H1 (cell line): ENCODE measurements around the gene SLC25A30. TPM values are rescaled to one million over a fixed set of nuclear protein-coding genes. Genes with fewer than 3 reads are reported as not detected.

Experiments
- CTCF ChIA-PET: fragments of 300-600 bp; sonication (Branson Sonifier 250); formaldehyde crosslinking; loops from one replicate; lab custom pipeline; 2021; ENCODE audit not compliant: partially characterized antibody; lab: Charles Lee
- POLR2A ChIA-PET: fragments of 300-600 bp; sonication (Branson Sonifier 250); formaldehyde crosslinking; loops from one replicate; lab custom pipeline; 2021; ENCODE audit warnings: inconsistent platforms; ENCODE audit not compliant: partially characterized antibody; lab: Charles Lee
- DNase-seq, 2 experiments: peaks; one replicate each; pipeline versions ENCODE4 v3.0.0 to v3.0.0-alpha.2; 2010 to 2022; ENCODE audit warnings: low spot score in 2 of 2, low read depth in 1 of 2, mixed read lengths in 1 of 2
- FAIRE-seq: peaks from 2 replicates; lab custom pipeline; 2011; peaks lifted over from hg19 to GRCh38; lab: Jason Lieb, UNC
- H2AFZ ChIP-seq: 2 replicates; pipeline ENCODE4 v1.8.1; 2012; ENCODE audit warnings: low read length, inconsistent platforms
- H2AK5ac ChIP-seq: 2 replicates; pipeline ENCODE4 v1.6.1; 2013; ENCODE audit warnings: low read depth, low read length
- H2BK120ac ChIP-seq: replicated peaks from 2 replicates; pipeline ENCODE3; 2013; ENCODE audit warnings: low read depth, low read length, inconsistent platforms
- H2BK12ac ChIP-seq: 2 replicates; pipeline ENCODE4 v1.6.1; 2013; ENCODE audit warnings: low read depth, low read length
- H2BK15ac ChIP-seq: 2 replicates; pipeline ENCODE4 v1.6.1; 2013; ENCODE audit warnings: low read length
- H2BK20ac ChIP-seq: 2 replicates; pipeline ENCODE4 v1.6.1; 2013; ENCODE audit warnings: low read length
- H2BK5ac ChIP-seq: 2 replicates; pipeline ENCODE4 v1.6.1; 2013; ENCODE audit warnings: low read depth, low read length
- H3K14ac ChIP-seq: 2 replicates; pipeline ENCODE4 v1.6.1; 2013; ENCODE audit warnings: inconsistent platforms; ENCODE audit not compliant: insufficient read length
- H3K18ac ChIP-seq: 2 replicates; pipeline ENCODE4 v1.6.1; 2013; ENCODE audit warnings: low read length; ENCODE audit errors: extremely low read depth
- H3K23ac ChIP-seq: 2 replicates; pipeline ENCODE4 v1.6.1; 2013; ENCODE audit warnings: inconsistent platforms; ENCODE audit not compliant: insufficient read length
- H3K23me2 ChIP-seq: 2 replicates; pipeline ENCODE4 v1.6.1; 2013; ENCODE audit warnings: low read depth, low read length
- H3K27ac ChIP-seq: 2 replicates; pipeline ENCODE4 v1.6.1; 2011; ENCODE audit warnings: low read depth, low read length, inconsistent platforms
- H3K27me3 ChIP-seq, 4 experiments: replicated peaks in 1 of 4; 1 replicate in 1 of 4; 2 replicates in 3 of 4; pipeline versions ENCODE4 v1.6.1 to v1.8.1; 2011 to 2013; ENCODE audit warnings: low read length in 3 of 4, mild to moderate bottlenecking in 3 of 4, inconsistent platforms in 2 of 4, mixed read lengths in 2 of 4, moderate library complexity in 1 of 4; ENCODE audit not compliant: control insufficient read depth in 3 of 4, insufficient read depth in 3 of 4; ENCODE audit errors: extremely low read depth in 1 of 4
- H3K36me3 ChIP-seq, 4 experiments: 2 replicates each; pipeline versions ENCODE4 v1.6.1 to v1.8.1; 2011 to 2013; ENCODE audit warnings: mild to moderate bottlenecking in 4 of 4, low read length in 3 of 4, moderate library complexity in 2 of 4, control low read depth in 1 of 4, inconsistent platforms in 1 of 4; ENCODE audit not compliant: insufficient read depth in 4 of 4, control insufficient read depth in 2 of 4
- H3K4ac ChIP-seq: replicated peaks from 2 replicates; pipeline ENCODE3; 2013; ENCODE audit warnings: low read length, low read depth, mixed read lengths, inconsistent platforms; ENCODE audit not compliant: insufficient read length
- H3K4me1 ChIP-seq, 4 experiments: replicated peaks in 1 of 4; 1 replicate in 1 of 4; 2 replicates in 3 of 4; pipeline versions ENCODE4 v1.6.1 to v1.8.1; 2011 to 2013; ENCODE audit warnings: low read length in 3 of 4, inconsistent platforms in 2 of 4, mixed read lengths in 1 of 4; ENCODE audit not compliant: insufficient read depth in 4 of 4, control insufficient read depth in 3 of 4
- H3K4me2 ChIP-seq, 2 experiments: 2 replicates each; pipeline versions ENCODE4 v1.6.1 to v1.8.1; 2011 to 2013; ENCODE audit warnings: low read depth in 2 of 2, low read length in 2 of 2, control low read depth in 1 of 2, inconsistent platforms in 1 of 2, mild to moderate bottlenecking in 1 of 2; ENCODE audit not compliant: insufficient read depth in 1 of 2
- H3K4me3 ChIP-seq, 4 experiments: fragments of 200-600, 300-600 bp in 1 of 4; sonication (generic), shearing (Covaris generic), sonication (Bioruptor Twin) in 1 of 4; 2 replicates each; pipeline versions ENCODE4 v1.5.1 to v1.8.1; 2011 to 2016; ENCODE audit warnings: low read length in 4 of 4, low read depth in 3 of 4, control low read depth in 2 of 4, inconsistent platforms in 2 of 4, mild to moderate bottlenecking in 2 of 4, mixed read lengths in 1 of 4, moderate library complexity in 1 of 4; ENCODE audit not compliant: insufficient read depth in 2 of 4; ENCODE audit errors: extremely low read depth in 1 of 4
- H3K56ac ChIP-seq: replicated peaks from 2 replicates; pipeline ENCODE3; 2013; ENCODE audit warnings: low read depth, mild to moderate bottlenecking, mixed read lengths, low read length, inconsistent platforms; ENCODE audit not compliant: insufficient read length
- H3K79me1 ChIP-seq: 2 replicates; pipeline ENCODE4 v1.6.1; 2013; ENCODE audit warnings: low read depth, low read length, control low read depth
- H3K79me2 ChIP-seq, 2 experiments: 2 replicates each; pipeline versions ENCODE4 v1.6.1 to v1.8.1; 2012 to 2013; ENCODE audit warnings: low read length in 2 of 2, mild to moderate bottlenecking in 2 of 2, inconsistent platforms in 1 of 2; ENCODE audit not compliant: insufficient read depth in 2 of 2, control insufficient read depth in 1 of 2
- H3K9ac ChIP-seq, 4 experiments: replicated peaks in 1 of 4; 1 replicate in 1 of 4; 2 replicates in 3 of 4; pipeline versions ENCODE4 v1.6.1 to v1.8.1; 2011 to 2013; ENCODE audit warnings: low read depth in 3 of 4, low read length in 3 of 4, control low read depth in 2 of 4, mild to moderate bottlenecking in 2 of 4, moderate library complexity in 2 of 4, inconsistent platforms in 1 of 4; ENCODE audit errors: extremely low read depth in 1 of 4
- H3K9me3 ChIP-seq, 2 experiments: 2 replicates each; pipeline versions ENCODE4 v1.6.1 to v1.8.1; 2012 to 2013; ENCODE audit warnings: mild to moderate bottlenecking in 2 of 2, moderate library complexity in 2 of 2, control low read depth in 1 of 2, inconsistent platforms in 1 of 2, low read depth in 1 of 2, low read length in 1 of 2, mixed read lengths in 1 of 2; ENCODE audit not compliant: insufficient read depth in 2 of 2
- H4K20me1 ChIP-seq, 2 experiments: replicated peaks in 1 of 2; 2 replicates each; pipeline versions ENCODE3 to v1.8.1; 2011 to 2013; ENCODE audit warnings: inconsistent platforms in 2 of 2, low read length in 2 of 2, mild to moderate bottlenecking in 1 of 2; ENCODE audit not compliant: insufficient read depth in 2 of 2, control insufficient read depth in 1 of 2
- H4K5ac ChIP-seq: 2 replicates; pipeline ENCODE4 v1.6.1; 2013; ENCODE audit warnings: low read length, low read depth, mixed read lengths, inconsistent platforms; ENCODE audit not compliant: insufficient read length
- H4K8ac ChIP-seq: 2 replicates; pipeline ENCODE4 v1.8.0; 2013; ENCODE audit warnings: mild to moderate bottlenecking, moderate library complexity, low read length, inconsistent platforms; ENCODE audit not compliant: insufficient read depth; ENCODE audit errors: extremely low read depth
- H4K91ac ChIP-seq: replicated peaks from 2 replicates; pipeline ENCODE3; 2013; ENCODE audit warnings: low read length, mixed read lengths, inconsistent platforms; ENCODE audit not compliant: insufficient read length
- CTBP2 ChIP-seq: IDR thresholded peaks from 2 replicates; pipeline ENCODE4 v1.7.0; 2011; ENCODE audit warnings: borderline replicate concordance, mild to moderate bottlenecking, moderate library complexity, mixed read lengths, low read length; ENCODE audit not compliant: insufficient read depth, insufficient read length
- JUN ChIP-seq: IDR thresholded peaks from 2 replicates; pipeline ENCODE4 v1.6.1; 2011; ENCODE audit warnings: low read depth, mild to moderate bottlenecking, improper control_type of control experiment, low read length
- TBP ChIP-seq: IDR thresholded peaks from 2 replicates; pipeline ENCODE4 v1.6.1; 2011; ENCODE audit warnings: low read depth, low read length, improper control_type of control experiment
- WGBS, 2 experiments: shearing (Covaris generic) in 1 of 2; methylation state at CpG; one replicate each; pipeline versions ENCODE4 v1.1.6 to v1.1.7; 2013 to 2015; ENCODE audit warnings: low lambda C conversion rate in 2 of 2, mixed read lengths in 2 of 2, inconsistent platforms in 1 of 2, low coverage in 1 of 2, missing lambda C conversion rate in 1 of 2; ENCODE audit not compliant: insufficient replicate concordance in 2 of 2, insufficient coverage in 1 of 2, insufficient read length in 1 of 2; ENCODE audit errors: extremely low coverage in 1 of 2, missing lambda C conversion rate in 1 of 2; 5-methylcytosine and 5-hydroxymethylcytosine counted together
- polyA plus RNA-seq, 7 experiments: library from polyadenylated mRNA; depleted of rRNA in 3 of 7; stranded (reverse) in 5 of 7; unstranded in 2 of 7; fragments of >200 nt in 5 of 7; fragments of 200-250 nt in 2 of 7; gene quantifications; 1 replicate in 5 of 7; 2 replicates in 1 of 7; 4 replicates in 1 of 7; pipeline versions ENCODE4 v1.2.1 to v1.2.3, GENCODE V29; 2011 to 2013; ENCODE audit warnings: missing spikeins in 2 of 7, mixed read lengths in 2 of 7
- total RNA-seq: library from RNA; stranded (reverse); fragmentation: NEBNext Ultra II Directional; extraction: Animal tissue kit (Norgen Biotek cat#: 25700); gene quantifications from 2 replicates; pipeline ENCODE4 v1.2.1, GENCODE V29; 2021
- TF ChIP-seq, protein P1 (sequence below): IDR thresholded peaks from 2 replicates; pipeline ENCODE4 v1.6.1; 2012; ENCODE audit warnings: low read length, inconsistent platforms

Gene SLC25A30
- total and polyA plus RNA-seq, 2 of the 8 experiments (the other 6 are each of a cell fraction or from before 2014, with no cell fraction given): 2.1 to 8.7 TPM

DNA sequence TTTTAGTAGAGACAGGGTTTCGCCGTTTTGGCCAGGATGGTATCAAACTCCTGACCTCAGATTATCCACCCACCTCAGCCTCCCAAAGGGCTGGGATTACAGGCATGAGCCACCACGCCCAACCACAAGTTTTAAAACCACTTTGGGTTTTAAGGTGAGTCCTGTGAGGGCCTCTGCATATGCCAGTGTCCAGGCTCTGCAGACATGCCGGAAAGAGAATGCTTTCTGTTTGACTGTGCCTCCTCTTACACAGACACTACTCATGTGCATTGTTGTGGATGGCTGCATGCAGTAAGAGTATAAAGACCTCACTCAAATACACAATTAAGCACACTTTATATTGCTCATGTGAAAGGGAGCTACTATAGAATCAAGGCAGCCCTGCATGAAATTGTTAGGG, 20.8 kb upstream of the SLC25A30 start:
- no peak for DNase-seq
- Histone ChIP-seq H2BK15ac (no peak overlapping the region), H3K18ac (no peak overlapping the region), H4K91ac (no peak overlapping the region), H2BK12ac (no peak overlapping the region), H3K79me1 (no peaks in the 10 kb centered on the region), H3K9ac (no peak overlapping the region), H2AFZ (no peak overlapping the region), H2BK20ac (no peak overlapping the region), H4K20me1 (no peaks in the 10 kb centered on the region), H3K14ac (no peak overlapping the region), H3K56ac (no peak overlapping the region), H3K23ac (no peak overlapping the region), H3K27ac (no peak overlapping the region), H2AK5ac (no peak overlapping the region), H3K4me1 (peaks cover 0 to 3% (median 0%) of the 10 kb centered on the region in 4 experiments; a peak in 1 of 7 replicates), H4K5ac (no peak overlapping the region), H2BK120ac (no peak overlapping the region), H3K36me3 (no peaks in the 10 kb centered on the region), H2BK5ac (no peak overlapping the region), H3K9me3 (no peaks in the 10 kb centered on the region), H3K23me2 (no peaks in the 10 kb centered on the region), H3K4me2 (no peak overlapping the region), H3K27me3 (no peaks in the 10 kb centered on the region), H4K8ac (no peak overlapping the region), H3K4me3 (no peak overlapping the region), H3K79me2 (no peaks in the 10 kb centered on the region), H3K4ac (no peak overlapping the region)
- WGBS, 2 experiments: 98% methylated on average over 4 of the region's 4 CpGs; no CpG with 5 or more reads in 1 of the 2 experiments
- TF ChIP-seq CTBP2 (no peak), TBP (no peak), JUN (no peak)
- TF ChIP-seq, protein P1, sequence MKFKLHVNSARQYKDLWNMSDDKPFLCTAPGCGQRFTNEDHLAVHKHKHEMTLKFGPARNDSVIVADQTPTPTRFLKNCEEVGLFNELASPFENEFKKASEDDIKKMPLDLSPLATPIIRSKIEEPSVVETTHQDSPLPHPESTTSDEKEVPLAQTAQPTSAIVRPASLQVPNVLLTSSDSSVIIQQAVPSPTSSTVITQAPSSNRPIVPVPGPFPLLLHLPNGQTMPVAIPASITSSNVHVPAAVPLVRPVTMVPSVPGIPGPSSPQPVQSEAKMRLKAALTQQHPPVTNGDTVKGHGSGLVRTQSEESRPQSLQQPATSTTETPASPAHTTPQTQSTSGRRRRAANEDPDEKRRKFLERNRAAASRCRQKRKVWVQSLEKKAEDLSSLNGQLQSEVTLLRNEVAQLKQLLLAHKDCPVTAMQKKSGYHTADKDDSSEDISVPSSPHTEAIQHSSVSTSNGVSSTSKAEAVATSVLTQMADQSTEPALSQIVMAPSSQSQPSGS: no peak
- POLR2A ChIA-PET: interaction anchor here (2.1 kb wide), 1 partner anchor 26 kb away, joined by 4 read pairs; the partner anchor contains the start of gene COG3
- FAIRE-seq: no peak
- CTCF ChIA-PET: no interaction called here
